Superior temporal gyrus (tissue), 1 donor: ENCODE data around the gene FBXL13.
"Not testable (repeated sequence)": the region's sequence is repeated elsewhere in the genome, so short reads cannot be mapped to it uniquely, and the experiment has no call there.

Experiments used
- DNase-seq: peaks from one replicate; pipeline ENCODE4 v3.0.0-alpha.2; 2016; ENCODE audit errors: extremely low spot score

Gene FBXL13

DNA sequence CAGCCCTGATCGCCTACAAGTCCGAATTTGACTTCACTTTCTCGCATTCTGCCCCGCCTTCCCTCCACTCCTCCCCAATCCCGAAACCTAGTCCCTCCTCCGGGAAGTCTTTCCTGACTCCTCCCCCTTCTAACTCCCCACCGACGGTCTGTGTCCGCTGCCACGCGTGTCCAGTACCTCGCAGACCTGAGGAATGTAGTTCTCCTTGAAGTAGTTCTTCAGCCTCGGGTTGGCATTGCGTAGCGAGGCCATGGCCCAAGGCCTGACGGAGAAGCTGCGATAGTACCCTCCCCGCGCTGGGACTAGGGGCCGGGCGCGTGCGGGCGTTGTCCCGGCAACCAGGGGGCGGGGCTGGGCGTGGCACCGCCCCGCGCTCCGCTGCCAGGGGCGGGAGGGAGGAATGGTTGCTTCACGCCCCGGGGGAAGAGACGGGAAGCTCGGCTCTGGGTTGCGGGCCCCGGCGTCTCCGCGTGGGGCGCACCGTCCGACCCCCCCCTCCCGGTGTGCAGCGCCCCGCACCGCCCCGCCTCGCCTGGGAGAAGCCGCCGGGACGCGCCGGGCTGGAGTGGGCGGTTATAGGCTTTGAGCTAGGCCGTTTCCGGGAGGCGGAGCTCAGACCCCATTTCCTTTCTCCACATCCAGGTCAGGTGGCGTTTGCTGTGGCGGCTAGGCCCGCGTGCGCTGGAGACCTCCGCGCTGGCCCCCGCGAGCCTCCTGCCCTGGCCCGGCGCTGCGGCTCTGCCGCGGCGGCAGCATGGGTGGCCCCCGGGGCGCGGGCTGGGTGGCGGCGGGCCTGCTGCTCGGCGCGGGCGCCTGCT is at the start of gene FBXL13, which contains the start of gene ARMC10:
FBXL13 (minus strand) TSS at position 278 of the 818 bp plus-strand sequence.
ARMC10 (plus strand) TSS at position 622 of the 818 bp plus-strand sequence; CDS start at position 755, 133 bp downstream.
- peak; percentile 91 for DNase-seq

DNA sequence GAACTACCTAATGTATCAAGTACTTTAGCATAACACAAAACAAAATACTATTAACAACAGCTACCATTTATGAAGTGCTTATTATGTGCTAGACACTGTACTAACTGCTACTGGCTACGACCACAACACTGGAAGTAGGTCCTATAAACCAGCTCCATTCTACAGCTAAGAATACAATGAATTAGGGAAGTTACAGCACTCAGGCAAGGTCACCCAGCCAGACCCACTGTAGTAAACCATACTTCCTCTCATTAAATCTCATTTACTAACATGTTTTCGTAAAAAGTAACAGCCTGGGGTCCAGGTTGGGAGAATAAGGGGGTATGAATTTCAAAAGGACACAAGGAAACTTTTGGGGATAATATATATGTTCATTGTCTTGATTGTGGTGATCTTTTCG is 48.9 kb upstream of the FBXL13 start:
- DNase-seq, result no peak

DNA sequence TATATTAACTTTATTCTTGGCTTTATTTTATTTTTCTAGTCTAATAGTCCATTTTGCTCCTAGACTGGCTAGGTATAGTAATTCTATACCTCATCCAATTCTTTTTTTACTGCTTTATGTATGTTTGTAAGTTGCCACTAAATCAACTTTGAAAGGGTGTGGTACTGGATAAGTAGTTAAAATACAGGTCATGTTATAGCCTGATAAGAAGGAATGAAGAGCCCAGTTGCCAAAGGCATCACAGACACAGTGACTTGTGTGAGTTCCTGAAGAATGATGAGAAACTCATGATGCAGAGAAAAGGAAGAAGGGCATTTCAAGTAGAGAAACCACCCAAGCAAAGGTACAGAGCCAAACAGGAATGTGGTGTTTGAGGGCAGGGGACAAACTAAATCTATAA is 47.0 kb upstream of the FBXL13 start:
- no peak for DNase-seq

DNA sequence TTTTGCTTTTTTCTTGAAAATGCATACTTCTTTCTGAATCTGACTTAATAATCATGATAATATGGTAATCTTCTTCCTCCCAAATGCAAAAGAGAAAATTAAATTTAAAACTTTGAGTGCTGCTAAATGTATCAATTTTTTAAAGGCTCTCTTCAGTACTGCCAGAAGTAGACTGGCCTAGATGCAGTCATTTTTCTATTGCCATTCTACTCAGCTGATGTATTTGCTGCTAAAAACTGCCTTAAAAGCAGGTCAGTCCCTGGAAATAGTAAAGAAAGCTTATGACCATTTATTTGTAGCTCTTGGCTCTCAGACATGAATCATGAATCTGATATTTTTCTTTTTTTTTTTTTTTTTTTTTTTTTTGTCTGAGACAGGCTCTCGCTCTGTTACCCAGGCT is 45.8 kb upstream of the FBXL13 start:
- no peak for DNase-seq

DNA sequence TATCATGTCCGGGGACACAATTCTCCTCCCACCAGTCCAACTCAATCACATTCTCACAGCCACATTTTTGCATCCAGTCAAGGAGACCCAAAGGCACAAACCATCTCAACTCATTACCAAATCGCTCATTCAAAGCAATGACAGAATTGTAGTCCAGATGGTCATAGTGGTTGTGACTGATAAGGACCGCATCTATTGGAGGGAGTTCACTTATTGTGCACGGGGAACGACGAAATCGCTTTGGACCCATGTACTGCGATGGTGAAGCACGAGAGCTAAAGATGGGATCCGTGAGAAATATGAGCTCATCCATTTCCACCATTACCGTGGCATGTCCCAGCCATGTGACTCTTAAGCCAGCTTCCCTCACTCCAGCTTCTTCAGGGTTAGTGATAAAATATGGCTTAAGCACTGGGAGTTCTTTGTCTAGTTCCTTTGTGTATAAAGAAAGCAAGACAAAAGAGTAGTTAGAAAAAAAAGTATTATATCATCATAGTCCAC is 45.2 kb upstream of the FBXL13 start:
- no peak for DNase-seq

DNA sequence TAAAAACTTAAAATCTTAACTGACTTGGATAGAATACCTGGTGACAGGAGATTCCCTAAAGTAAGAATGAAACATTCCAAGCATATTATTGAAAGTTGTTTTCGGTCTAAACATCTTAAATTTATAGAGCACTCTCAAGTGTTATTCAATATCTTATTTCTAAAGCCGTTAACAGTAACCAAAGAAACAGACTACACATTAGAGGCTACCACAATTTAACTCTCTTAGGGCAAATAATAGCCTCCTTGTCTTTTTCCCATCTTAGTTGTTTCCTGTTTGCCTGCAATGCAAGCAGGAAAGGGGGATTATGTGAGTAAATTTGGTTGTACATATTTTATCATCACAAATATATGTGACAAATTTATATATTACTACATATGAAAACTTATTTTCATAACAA is 42.9 kb upstream of the FBXL13 start:
- peak; percentile 59 for DNase-seq

DNA sequence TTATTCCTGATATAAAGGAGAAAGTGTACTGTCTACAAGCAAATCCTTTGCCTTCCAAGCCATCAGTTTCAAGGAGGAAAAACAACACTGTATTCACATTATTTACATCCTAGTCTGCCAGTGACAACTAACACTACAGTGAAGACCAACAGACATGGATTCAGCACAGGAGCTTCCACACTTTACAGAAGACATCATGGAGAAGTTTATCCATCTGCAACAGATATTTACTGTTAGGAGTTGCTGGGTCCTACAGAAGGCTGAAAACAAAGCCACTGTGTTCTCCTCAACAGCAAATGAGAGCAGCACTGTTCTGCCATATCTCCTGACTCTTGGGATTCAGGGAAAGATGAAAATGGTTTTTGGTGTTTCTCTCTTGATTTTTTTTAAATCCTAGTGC is 42.4 kb upstream of the FBXL13 start:
- DNase-seq, result peak; percentile 90

DNA sequence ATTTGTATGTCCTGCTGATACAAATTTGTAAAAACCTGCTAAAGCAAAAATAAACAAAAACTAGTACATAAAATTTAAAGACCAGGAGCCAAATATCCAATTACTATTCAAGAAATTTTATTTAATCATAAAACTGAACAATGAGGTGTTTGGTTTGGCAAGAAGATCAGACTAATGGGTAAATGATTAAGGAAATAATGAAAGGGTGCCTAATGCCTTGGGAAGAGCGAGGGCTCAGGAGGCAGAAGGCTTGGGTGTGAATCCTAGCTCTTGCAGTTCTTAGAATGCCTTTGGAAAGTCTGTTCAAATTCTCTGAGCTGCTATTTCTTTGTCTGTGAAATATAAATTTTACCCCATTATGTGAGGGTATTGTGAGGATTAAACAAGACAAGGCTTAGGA is 41.9 kb upstream of the FBXL13 start:
- DNase-seq, result no peak

DNA sequence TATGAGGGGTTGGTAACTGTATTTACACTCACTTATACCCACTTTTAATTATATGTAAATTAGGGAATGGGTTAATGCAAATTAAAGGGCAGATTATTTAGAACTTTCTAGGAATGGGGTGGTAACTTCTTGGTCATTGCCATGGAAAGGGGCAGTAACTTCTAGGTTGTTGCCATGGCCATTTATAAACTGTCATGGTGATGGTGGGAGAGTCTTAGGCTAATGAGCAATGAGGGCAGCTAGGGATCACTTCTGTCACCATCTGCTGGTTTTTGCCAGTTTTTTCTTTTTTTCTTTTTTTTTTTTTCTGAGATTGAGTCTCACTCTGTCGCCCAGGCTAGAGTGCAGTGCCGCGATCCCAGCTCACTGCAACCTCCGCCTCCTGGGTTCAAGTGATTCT is 41.2 kb upstream of the FBXL13 start:
- no peak for DNase-seq

DNA sequence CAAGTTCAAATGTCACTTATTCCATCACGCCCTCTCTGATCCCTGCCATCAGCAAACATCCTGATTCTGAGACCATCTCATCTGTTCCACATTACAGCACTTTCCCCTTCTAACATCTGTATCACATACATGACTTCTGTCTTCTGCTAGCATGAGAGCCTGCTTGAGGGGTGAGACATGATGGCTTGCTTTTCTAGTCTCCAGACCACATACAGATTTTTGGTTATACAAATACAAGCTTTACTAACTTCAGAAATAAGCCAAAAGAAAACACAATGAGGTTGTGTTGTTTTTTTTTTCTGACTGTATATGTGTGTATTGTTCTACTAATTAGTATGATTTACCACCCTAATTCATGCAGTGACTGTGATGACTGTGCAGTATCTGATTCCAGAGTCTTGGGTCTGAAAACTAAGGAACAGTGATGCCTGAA is 40.0 kb upstream of the FBXL13 start:
- peak; percentile 82 for DNase-seq

DNA sequence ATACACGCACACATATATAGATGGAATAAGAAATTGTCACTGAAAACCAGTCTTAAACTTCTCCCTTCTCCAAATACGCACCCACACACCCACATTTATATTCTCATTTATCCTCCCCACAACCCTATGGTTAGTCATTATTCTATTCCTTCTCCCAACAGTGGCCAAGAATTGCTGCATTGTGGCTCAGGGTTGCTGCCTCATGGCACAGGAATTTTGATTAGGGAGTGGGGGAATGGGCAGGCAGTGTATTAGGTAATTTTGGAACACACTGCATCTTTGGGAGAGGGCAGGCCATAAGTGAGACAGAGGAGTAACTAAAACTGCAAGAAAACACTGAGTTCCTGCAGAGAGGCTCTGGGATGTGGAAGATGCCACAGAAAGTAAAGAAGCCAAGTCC is 38.6 kb upstream of the FBXL13 start:
- no peak for DNase-seq

DNA sequence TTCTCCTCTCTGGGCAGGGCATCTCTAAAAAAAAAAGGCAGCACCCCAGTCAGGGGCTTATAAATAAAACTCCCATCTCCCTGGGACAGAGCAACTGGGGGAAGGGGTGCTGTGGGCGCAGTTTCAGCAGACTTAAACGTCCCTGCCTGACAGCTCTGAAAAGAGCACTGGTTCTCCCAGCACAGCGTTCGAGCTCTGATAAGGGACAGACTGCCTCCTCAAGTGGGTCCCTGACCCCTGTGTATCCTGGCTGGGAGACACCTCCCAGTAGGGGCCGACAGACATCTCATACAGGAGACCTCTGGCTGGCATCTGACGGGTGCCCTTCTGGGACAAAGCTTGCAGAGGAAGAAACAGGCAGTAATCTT is 32.1 kb upstream of the FBXL13 start:
- not testable (repeated sequence) for DNase-seq

DNA sequence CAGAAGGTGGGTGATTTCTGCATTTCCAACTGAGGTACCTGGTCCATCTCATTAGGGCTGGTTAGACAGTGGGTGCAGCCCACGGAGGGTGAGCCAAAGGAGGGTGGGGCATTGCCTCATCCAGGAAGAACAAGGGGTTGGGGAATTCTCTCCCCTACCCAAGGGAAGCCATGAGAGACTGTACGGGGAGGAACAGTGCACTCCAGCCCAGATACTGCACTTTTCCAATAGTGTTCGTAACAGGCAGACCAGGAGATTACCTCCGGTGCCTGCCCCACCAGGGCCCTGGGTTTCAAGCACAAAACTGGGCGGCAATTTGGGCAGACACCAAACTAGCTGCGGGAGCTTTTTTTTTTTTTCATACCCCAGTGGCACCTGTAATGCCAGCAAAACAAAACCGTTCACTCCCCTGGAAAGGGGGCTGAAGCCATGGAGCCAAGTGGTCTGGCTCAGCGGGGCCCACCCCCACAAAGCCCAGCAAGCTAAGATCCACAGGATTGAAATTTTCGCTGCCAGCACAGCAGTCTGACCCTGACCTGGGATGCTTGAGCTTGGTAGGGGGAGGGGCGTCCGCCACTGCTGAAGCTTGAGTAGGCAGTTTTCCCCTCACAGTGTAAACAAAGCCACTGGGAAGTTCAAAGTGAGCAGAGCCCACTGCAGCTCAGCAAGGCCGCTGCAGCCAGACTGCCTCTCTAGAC is 31.6 kb upstream of the FBXL13 start:
- DNase-seq, result no peak

DNA sequence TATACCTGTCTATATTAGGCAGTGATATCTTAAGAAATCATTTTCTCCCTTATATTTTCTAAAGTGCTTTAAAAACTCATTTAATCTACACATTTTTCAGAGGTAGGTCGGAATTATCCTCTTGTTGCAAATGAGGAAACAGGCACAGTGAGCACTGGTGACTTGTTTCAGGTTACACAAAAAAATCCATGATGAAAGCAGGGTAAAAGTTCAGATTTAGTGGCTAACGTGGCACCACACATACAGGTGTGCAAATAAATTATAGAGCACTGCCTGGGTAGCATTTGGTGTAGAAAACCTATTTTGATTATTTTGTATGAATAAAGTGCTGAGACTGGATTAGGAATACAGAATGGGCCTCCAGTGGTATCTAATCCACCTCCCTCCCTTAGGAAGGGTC is 26.9 kb upstream of the FBXL13 start:
- DNase-seq, result no peak

DNA sequence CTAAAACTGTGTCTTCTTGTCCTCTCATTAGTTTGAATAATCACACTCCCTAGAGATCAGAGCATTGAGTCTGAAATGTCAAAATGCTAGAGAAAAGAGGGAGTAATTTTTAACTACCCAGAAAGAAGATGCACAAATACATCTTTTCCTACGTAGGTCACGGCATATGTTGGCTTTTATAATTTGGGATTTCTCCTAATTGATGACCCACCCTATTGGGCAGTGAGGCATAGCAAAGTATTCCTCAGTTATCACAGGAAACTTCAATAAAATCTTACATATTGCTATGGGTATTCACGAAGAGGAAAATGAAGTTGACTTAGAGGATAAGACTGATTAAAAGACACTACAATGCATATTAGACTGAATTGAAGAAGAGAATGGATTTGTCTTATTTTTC is 25.8 kb upstream of the FBXL13 start:
- DNase-seq, result no peak

DNA sequence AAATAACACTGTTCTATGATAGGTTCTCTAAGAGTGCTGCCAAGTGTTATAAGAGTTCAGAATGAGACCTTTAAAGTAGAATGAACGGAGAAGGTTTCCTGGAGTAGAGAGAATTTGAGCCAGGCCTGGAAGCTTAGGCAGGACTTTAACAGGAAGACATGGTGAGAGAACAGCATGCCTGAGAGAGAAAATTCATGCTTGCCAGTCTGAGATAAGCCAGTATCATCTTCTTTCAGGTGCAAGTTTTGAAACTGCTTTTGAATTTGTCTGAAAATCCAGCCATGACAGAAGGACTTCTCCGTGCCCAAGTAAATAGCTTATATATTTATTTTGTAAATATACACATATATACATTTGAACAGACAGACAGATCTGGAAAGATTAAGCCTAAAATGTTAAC is 22.4 kb upstream of the FBXL13 start:
- DNase-seq, result no peak

DNA sequence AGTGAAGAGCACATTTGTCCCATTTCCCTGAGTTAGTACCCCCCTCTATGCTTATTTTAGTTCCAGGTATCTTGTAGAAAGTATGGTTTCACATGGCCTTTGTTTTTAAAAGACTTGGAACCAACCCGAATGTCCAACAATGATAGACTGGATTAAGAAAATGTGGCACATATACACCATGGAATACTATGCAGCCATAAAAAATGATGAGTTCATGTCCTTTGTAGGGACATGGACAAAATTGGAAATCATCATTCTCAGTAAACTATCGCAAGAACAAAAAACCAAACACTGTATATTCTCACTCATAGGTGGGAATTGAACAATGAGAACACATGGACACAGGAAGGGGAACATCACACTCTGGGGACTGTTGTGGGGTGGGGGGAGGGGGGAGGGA is 21.0 kb upstream of the FBXL13 start:
- DNase-seq, result not testable (repeated sequence)

DNA sequence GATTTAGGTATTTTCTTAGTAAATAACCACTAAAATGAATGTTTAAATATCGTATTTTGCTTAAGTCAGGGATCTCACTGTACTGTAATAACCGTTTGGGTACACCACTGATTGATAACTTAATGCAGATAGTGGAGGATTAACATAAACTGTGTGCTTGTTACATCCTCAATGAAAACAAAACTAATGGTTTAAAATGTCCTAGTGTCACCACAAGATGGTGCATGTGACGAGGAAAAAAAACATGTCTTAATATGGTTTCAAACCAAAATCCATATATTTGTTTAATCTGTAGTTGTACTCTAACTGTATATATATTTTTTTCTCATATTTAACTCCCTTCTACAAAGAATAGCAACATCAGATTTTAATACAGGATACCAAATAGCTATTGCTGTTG is 19.5 kb upstream of the FBXL13 start:
- DNase-seq, result peak; percentile 82

DNA sequence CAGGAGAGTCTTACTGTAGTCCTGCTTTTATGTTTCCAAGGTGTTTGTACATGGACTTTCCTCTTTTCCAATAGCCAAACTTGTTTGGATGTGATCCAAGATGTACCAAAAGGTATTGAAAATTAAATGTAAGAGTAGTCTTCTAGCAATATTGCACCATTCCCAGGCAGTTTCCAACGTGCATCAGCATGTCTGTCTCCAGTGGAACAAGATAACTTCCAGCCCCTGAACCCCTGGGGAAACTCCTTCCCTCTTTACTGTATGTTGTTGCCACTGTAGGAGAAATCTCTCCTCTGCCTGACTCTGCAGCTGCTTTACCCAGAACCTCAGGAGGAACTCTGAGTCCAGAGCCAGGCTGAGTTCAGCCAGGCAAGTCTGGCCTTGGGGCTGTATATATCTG is 18.8 kb upstream of the FBXL13 start:
- DNase-seq, result no peak

DNA sequence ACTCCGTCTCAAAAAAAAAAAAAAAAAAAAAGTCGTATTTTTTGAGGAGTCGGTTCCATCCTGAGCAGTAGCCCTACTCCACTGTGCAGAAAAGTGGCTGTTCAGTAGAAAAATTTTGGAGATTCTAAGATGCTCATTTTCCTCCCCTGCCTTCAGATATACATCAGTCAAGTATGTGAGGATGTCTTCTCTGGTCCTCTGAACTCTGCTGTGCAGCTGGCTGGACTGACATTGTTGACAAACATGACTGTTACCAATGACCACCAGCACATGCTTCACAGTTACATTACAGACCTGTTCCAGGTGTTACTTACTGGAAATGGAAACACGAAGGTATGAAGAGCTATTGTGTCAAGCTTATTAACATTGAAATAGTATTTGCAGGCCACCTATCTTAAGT is 17.7 kb upstream of the FBXL13 start:
- DNase-seq, result not testable (repeated sequence)

DNA sequence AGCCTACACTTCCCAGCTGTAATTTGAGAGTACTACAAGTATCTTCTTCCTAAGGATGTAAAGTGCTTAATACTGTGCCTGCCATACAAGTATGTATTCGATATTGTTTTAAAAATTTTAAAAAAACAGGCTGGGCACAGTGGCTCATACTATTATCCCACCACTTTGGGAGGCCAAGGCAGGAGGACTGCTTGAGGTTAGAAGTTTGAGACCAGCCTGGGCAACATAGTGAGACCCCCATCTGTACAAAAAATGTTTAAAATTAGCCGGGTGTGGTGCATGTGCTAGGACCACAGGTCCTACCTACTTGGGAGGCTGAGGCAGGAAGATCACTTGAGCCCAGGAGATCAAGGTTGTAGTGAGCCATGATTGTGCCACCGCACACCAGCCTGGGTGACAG is 8.6 kb upstream of the FBXL13 start:
- no peak for DNase-seq

DNA sequence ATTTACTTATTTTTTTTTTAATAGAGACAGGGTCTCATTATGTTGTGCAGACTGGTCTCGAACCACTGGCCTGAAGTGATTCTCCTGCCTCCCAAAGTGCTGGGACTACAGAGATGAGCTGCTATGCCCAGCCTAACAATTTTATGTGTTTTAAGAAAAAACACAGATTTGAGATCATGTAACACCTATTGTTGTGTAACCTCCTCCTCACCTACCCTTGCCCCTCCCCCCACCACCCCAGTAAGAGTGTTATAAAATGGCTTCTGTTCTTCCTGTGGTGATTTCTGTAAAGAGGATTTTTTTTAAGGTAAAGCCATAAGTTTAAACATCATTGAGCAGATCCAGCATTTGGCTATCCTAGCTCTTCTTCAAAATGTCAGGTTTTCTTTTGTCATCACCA is 7.9 kb upstream of the FBXL13 start:
- DNase-seq, result no peak

DNA sequence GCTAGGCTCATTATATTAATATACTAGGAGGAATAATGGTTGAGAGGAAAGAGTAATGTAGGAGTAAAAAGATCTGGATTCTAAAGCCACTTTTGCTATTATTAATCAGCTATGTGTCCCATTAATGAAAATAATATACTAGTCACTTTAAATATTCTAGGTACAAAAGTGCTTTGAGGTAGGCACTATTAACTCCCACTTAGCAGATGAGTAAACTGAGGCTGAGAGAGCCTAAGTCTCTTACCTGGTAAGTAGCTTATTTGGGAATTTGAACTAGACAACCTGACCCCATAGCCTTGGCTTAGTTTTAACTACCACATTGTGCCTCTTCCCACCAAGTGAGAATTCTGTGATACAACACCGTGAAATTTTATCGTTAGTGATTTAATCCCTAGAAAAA is 6.3 kb upstream of the FBXL13 start:
- DNase-seq, result no peak
